Heart right ventricle (tissue), 16 donors: ENCODE measurements around the gene BMPR2. TPM values are rescaled to one million over a fixed set of nuclear protein-coding genes. Genes with fewer than 3 reads are reported as not detected.

ENCODE experiments used
- ATAC-seq, 8 donors: fragments of 200-7000 bp; cut with Tn5 transposase; one replicate each; pipeline ENCODE4 v1.9.1; 2020; ENCODE audit warnings: mild to moderate bottlenecking in 8 of 8, moderate library complexity in 8 of 8, moderate number of reproducible peaks in 1 of 8
- DNase-seq, 2 donors: peaks; one replicate each; pipeline ENCODE4 v3.0.0-alpha.2; 2020
- H3K27ac ChIP-seq, 10 donors: fragments of 200-600 bp; sonication (generic) in 2 of 10; one replicate each; pipeline versions ENCODE4 v1.5.0 to v1.8.0; 2020 to 2022; ENCODE audit warnings: mild to moderate bottlenecking in 3 of 10
- H3K27me3 ChIP-seq, 7 donors: fragments of 200-600 bp; one replicate each; pipeline ENCODE4 v1.8.0; 2021 to 2022; ENCODE audit warnings: mild to moderate bottlenecking in 2 of 7
- H3K36me3 ChIP-seq, 9 donors: fragments of 200-600 bp; sonication (generic) in 1 of 9; one replicate each; pipeline versions ENCODE4 v1.5.0 to v1.8.0; 2020 to 2022; ENCODE audit warnings: mild to moderate bottlenecking in 2 of 9
- H3K4me1 ChIP-seq, 9 donors: fragments of 200-600 bp; sonication (generic) in 1 of 9; one replicate each; pipeline versions ENCODE4 v1.5.0 to v1.8.0; 2020 to 2022; ENCODE audit warnings: mild to moderate bottlenecking in 4 of 9
- H3K4me3 ChIP-seq, 10 donors: fragments of 200-600 bp; sonication (generic) in 2 of 10; one replicate each; pipeline versions ENCODE4 v1.5.0 to v1.8.0; 2020 to 2022; ENCODE audit warnings: mild to moderate bottlenecking in 7 of 10, moderate library complexity in 2 of 10
- H3K9me3 ChIP-seq, 11 donors: fragments of 200-600 bp in 10 of 11; sonication (generic) in 2 of 11; one replicate each; pipeline versions ENCODE4 v1.5.0 to v1.8.0; 2013 to 2022; ENCODE audit warnings: mild to moderate bottlenecking in 2 of 11, control low read depth in 1 of 11, moderate library complexity in 1 of 11
- CTCF ChIP-seq, 9 donors: fragments of 200-600 bp; sonication (generic) in 2 of 9; IDR thresholded peaks; one replicate each; pipeline versions ENCODE4 v1.5.0 to v1.8.0; 2021 to 2022; ENCODE audit warnings: antibody characterized with exemption in 9 of 9, mild to moderate bottlenecking in 5 of 9, moderate library complexity in 1 of 9
- WGBS, 2 donors: extraction: QIAGEN DNeasy Blood & Tissue Kit; methylation state at CpG; one replicate each; pipeline ENCODE4 v1.1.7; 2013; ENCODE audit warnings: inconsistent platforms in 1 of 2; 5-methylcytosine and 5-hydroxymethylcytosine counted together
- intact Hi-C, 10 donors: fragments of 100-400 bp; cut with DNase I; formaldehyde crosslinking; loops; one replicate each; pipeline versions ENCODE4 v1.11.1 to v1.14.2; 2022
- polyA plus RNA-seq, 2 donors: library from polyadenylated mRNA; stranded (reverse); fragments of 200-250 nt; gene quantifications; one replicate each; pipeline ENCODE4 v1.2.3, GENCODE V29; 2013
- total RNA-seq, 10 donors: library from RNA; stranded (reverse); fragmentation: NEBNext Ultra II Directional in 3 of 10; extraction: Animal tissue kit (Norgen Biotek cat#: 25700) in 3 of 10; gene quantifications; one replicate each; pipeline versions ENCODE4 v1.2.1 to v1.2.4, GENCODE V29; 2021 to 2023
- donor health status: Arrhythmogenic right ventricular cardiomyopathy.
- donor health status: ischemic (EF 13 %, LVEDD 7.1; RV severe dilation, severe dysfunction).
- donor health status: healthy with polysubstance abuse.
- donor health status: DM: no; HTN: yes; CAD: no.
- donor health status: DM: no; HTN: no; CAD: no.
- donor health status: ischemic (EF 25% LVEDD 6.9; RV normal size, moderate dysfunction).
- donor health status: ischemic (EF 25% LVEDD 5.7; RV mildly dilated, moderate dysfunction).
- donor health status: healthy.
- donor health status: DM: yes; HTN: yes; CAD: no.
- donor health status: Ischemic cardiomyopathy.
- donor health status: ischemic (EF 35%, LVEDD 5.7; RV mildly dilated, moderate dysfunction).
- donor health status: nonischemic (EF 11% LVEDD 7.7; RV severe dilation, severe dysfunction).
- donor health status: DM: yes; HTN: yes; CAD: no.
- donor health status: PGD.
- donor health status: ischemic (EF 29% LVEDD 5.4; RV normal size, mild dysfunction).
- donor health status: nonischemic (EF 23%, LVEDD 6.1; RV moderate dilation, normal function).

Gene BMPR2
- total and polyA plus RNA-seq, 12 donors = 10.2 to 89.4 (median 67.2) TPM

GRCh38 chr2:202337151-202337550 lies 39.0 kb upstream of the BMPR2 start:
- intact Hi-C loops = loop anchor here in 1 of 10 donors (5.0 kb wide), 1 partner anchor 35 kb away; no protein-coding TSS in a partner anchor
- Histone ChIP-seq H3K4me3 (no peak overlapping the region), H3K9me3 (no peaks in the 10 kb centered on the region), H3K27ac (no peak overlapping the region), H3K4me1 (peaks cover 0 to 20% (median 4%) of the 10 kb centered on the region in 9 donors), H3K27me3 (no peaks in the 10 kb centered on the region), H3K36me3 (no peaks in the 10 kb centered on the region)
- 18 to 44% methylated on average over 2 of the region's 2 CpGs for WGBS, 2 donors
- no peak for TF ChIP-seq CTCF (IDR thresholded peaks at IDR 0.05)
- peak in 3 of 8 donors; percentile 29 to 42 (median 42) for ATAC-seq
- DNase-seq = no peak

- Histone ChIP-seq H3K4me3 (no peak overlapping the region), H3K27me3 (no peaks in the 10 kb centered on the region), H3K27ac (no peak overlapping the region), H3K4me1 (peaks cover 0 to 20% (median 4%) of the 10 kb centered on the region in 9 donors), H3K36me3 (no peaks in the 10 kb centered on the region), H3K9me3 (no peaks in the 10 kb centered on the region)
- DNase-seq (no peak), ATAC-seq (no peak)
- intact Hi-C loops = loop anchor here in 1 of 10 donors (5.0 kb wide), 1 partner anchor 34 kb away; no protein-coding TSS in a partner anchor
- WGBS, 2 donors = 78 to 82% methylated on average over 7 of the region's 7 CpGs
- no peak for TF ChIP-seq CTCF (IDR thresholded peaks at IDR 0.05)
Measured at GRCh38 chr2:202337706-202338346, 38.3 kb upstream of the BMPR2 start.

GRCh38 chr2:202339071-202339870 lies 36.9 kb upstream of the BMPR2 start:
- TF ChIP-seq CTCF (IDR thresholded peaks at IDR 0.05) = no peak
- Histone ChIP-seq H3K36me3 (no peaks in the 10 kb centered on the region), H3K4me1 (peaks cover 0 to 20% (median 4%) of the 10 kb centered on the region in 9 donors), H3K9me3 (no peaks in the 10 kb centered on the region), H3K27me3 (no peaks in the 10 kb centered on the region), H3K4me3 (no peak overlapping the region), H3K27ac (no peak overlapping the region)
- intact Hi-C loops = loop anchor here in 1 of 10 donors (5.0 kb wide), 1 partner anchor 33 kb away; no protein-coding TSS in a partner anchor
- ATAC-seq (no peak), DNase-seq (no peak)
- WGBS, 2 donors = 57 to 80% methylated on average over 3 of the region's 3 CpGs

- Histone ChIP-seq H3K27me3 (no peaks in the 10 kb centered on the region), H3K36me3 (no peaks in the 10 kb centered on the region), H3K27ac (no peak overlapping the region), H3K9me3 (no peaks in the 10 kb centered on the region), H3K4me3 (no peak overlapping the region), H3K4me1 (no peaks in the 10 kb centered on the region)
- ATAC-seq (no peak), DNase-seq (no peak)
- intact Hi-C loops = no loop called here
- TF ChIP-seq CTCF (IDR thresholded peaks at IDR 0.05) = no peak
- WGBS, 2 donors = 58 to 73% methylated on average over 1 of the region's 1 CpG
Measured at GRCh38 chr2:202344178-202344577, 31.9 kb upstream of the BMPR2 start.
